NCI-H1930 (cell line): ENCODE results near the gene MOAP1.
"Not testable (repeated sequence)": the region's sequence is repeated elsewhere in the genome, so short reads cannot be mapped to it uniquely, and the experiment has no call there.

ENCODE experiments used
- DNase-seq, 2 experiments: peaks; one replicate each; lab custom pipeline; 2025; lab: John Stamatoyannopoulos, UW

MOAP1 gene

GRCh38 chr14:93184391-93185348 lies at the start of gene MOAP1, which contains the start of gene LYSET:
MOAP1 (minus strand) TSS chr14:93184897; CDS start chr14:93184242, 655 bp downstream.
LYSET (plus strand) TSS chr14:93185317; CDS start chr14:93185406, 89 bp downstream.
- DNase-seq, result peak; percentile 68 to 77

GRCh38 chr14:93233078-93233477 lies 48.4 kb upstream of the MOAP1 start:
- DNase-seq, result not testable (repeated sequence)

- no peak for DNase-seq
Observed at GRCh38 chr14:93232159-93232558, 47.5 kb upstream of the MOAP1 start.

GRCh38 chr14:93231129-93231979 lies 46.7 kb upstream of the MOAP1 start:
- DNase-seq, result peak in 1 of 2 experiments; percentile 5

GRCh38 chr14:93230539-93230938 lies 45.8 kb upstream of the MOAP1 start:
- no peak for DNase-seq

GRCh38 chr14:93228550-93228949 lies 43.9 kb upstream of the MOAP1 start:
- no peak for DNase-seq

- no peak for DNase-seq
Observed at GRCh38 chr14:93223565-93223964, 38.9 kb upstream of the MOAP1 start.

- DNase-seq, result no peak
Observed at GRCh38 chr14:93220509-93220908, 35.8 kb upstream of the MOAP1 start.

GRCh38 chr14:93219103-93219726 lies 34.5 kb upstream of the MOAP1 start:
- DNase-seq, result peak; percentile 5 to 24

GRCh38 chr14:93214598-93214997 lies 29.9 kb upstream of the MOAP1 start:
- no peak for DNase-seq

- DNase-seq, result no peak
Observed at GRCh38 chr14:93212432-93212831, 27.7 kb upstream of the MOAP1 start.

GRCh38 chr14:93207468-93208308 lies 23.0 kb upstream of the MOAP1 start:
- peak; percentile 42 to 46 for DNase-seq

GRCh38 chr14:93206793-93207467 lies 22.2 kb upstream of the MOAP1 start, which contains the start of the genes GON7 and UBR7:
GON7 (minus strand) TSS chr14:93207065; CDS start chr14:93207037, 28 bp downstream.
UBR7 (plus strand) TSS chr14:93207256; CDS start chr14:93207292, 36 bp downstream.
- DNase-seq, result peak; percentile 92 to 93

GRCh38 chr14:93201155-93201704 lies 16.5 kb upstream of the MOAP1 start:
- DNase-seq, result no peak

- DNase-seq, result no peak
Observed at GRCh38 chr14:93200553-93200952, 15.9 kb upstream of the MOAP1 start.

GRCh38 chr14:93199031-93199430 lies 14.3 kb upstream of the MOAP1 start:
- no peak for DNase-seq

GRCh38 chr14:93195316-93195999 lies 10.8 kb upstream of the MOAP1 start:
- no peak for DNase-seq

- no peak for DNase-seq
Observed at GRCh38 chr14:93186956-93187355, 2.3 kb upstream of the MOAP1 start.

- DNase-seq, result no peak
Observed at GRCh38 chr14:93186466-93186865, 1.8 kb upstream of the MOAP1 start.
